Osteoblast (primary cell): Measurements from ENCODE around the gene PGC. TPM values are rescaled to one million over a fixed set of nuclear protein-coding genes. Genes with fewer than 3 reads are reported as not detected.

Experiments used
- DNase-seq: peaks from one replicate; pipeline ENCODE4 v3.0.0; 2011; ENCODE audit warnings: low spot score, mixed read lengths; ENCODE audit not compliant: insufficient read length; ENCODE audit errors: missing footprints
- H2AFZ ChIP-seq: 2 replicates; pipeline ENCODE4 v1.6.0; 2011; ENCODE audit warnings: mild to moderate bottlenecking, low read length
- H3K27ac ChIP-seq: 2 replicates; pipeline ENCODE4 v1.5.1; 2011; ENCODE audit warnings: mild to moderate bottlenecking, low read depth, low read length, moderate library complexity
- H3K27me3 ChIP-seq: 2 replicates; pipeline ENCODE4 v1.6.0; 2012; ENCODE audit warnings: mild to moderate bottlenecking, control low read depth, inconsistent platforms, low read length, moderate library complexity; ENCODE audit not compliant: insufficient read depth
- H3K36me3 ChIP-seq: 2 replicates; pipeline ENCODE4 v1.5.1; 2011; ENCODE audit warnings: mild to moderate bottlenecking, low read length, control low read depth, moderate library complexity; ENCODE audit not compliant: insufficient read depth
- H3K4me1 ChIP-seq: 2 replicates; pipeline ENCODE4 v1.5.1; 2011; ENCODE audit warnings: mild to moderate bottlenecking, low read length, control low read depth, moderate library complexity; ENCODE audit not compliant: insufficient read depth
- H3K4me2 ChIP-seq: 2 replicates; pipeline ENCODE4 v1.6.0; 2011; ENCODE audit warnings: mild to moderate bottlenecking, low read length; ENCODE audit not compliant: insufficient read depth
- H3K4me3 ChIP-seq: fragments of 200-600 bp; sonication (generic); 3 replicates; pipeline ENCODE4 v1.5.1; 2012; ENCODE audit warnings: mild to moderate bottlenecking, low read length, inconsistent platforms; ENCODE audit not compliant: insufficient read depth
- H3K79me2 ChIP-seq: 2 replicates; pipeline ENCODE4 v1.6.0; 2012; ENCODE audit warnings: mild to moderate bottlenecking, low read length, control low read depth, inconsistent platforms; ENCODE audit not compliant: insufficient read depth
- H3K9me3 ChIP-seq: 2 replicates; pipeline ENCODE4 v1.5.1; 2011; ENCODE audit warnings: low read depth, low read length, control low read depth
- H4K20me1 ChIP-seq: 2 replicates; pipeline ENCODE4 v1.6.0; 2012; ENCODE audit warnings: mild to moderate bottlenecking, low read length, control low read depth; ENCODE audit not compliant: insufficient read depth
- total RNA-seq: library from RNA; depleted of rRNA; stranded (reverse); fragments of >200 nt; gene quantifications from 2 replicates; pipeline ENCODE4 v1.2.3, GENCODE V29; 2012
- TF ChIP-seq, protein P1 (sequence below): IDR thresholded peaks from 2 replicates; pipeline ENCODE4 v1.5.1; 2011; ENCODE audit warnings: mild to moderate bottlenecking, low read depth, low read length, moderate library complexity; ENCODE audit errors: extremely low read depth

The PGC gene
- total RNA-seq, 1 donor, result not detected

DNA sequence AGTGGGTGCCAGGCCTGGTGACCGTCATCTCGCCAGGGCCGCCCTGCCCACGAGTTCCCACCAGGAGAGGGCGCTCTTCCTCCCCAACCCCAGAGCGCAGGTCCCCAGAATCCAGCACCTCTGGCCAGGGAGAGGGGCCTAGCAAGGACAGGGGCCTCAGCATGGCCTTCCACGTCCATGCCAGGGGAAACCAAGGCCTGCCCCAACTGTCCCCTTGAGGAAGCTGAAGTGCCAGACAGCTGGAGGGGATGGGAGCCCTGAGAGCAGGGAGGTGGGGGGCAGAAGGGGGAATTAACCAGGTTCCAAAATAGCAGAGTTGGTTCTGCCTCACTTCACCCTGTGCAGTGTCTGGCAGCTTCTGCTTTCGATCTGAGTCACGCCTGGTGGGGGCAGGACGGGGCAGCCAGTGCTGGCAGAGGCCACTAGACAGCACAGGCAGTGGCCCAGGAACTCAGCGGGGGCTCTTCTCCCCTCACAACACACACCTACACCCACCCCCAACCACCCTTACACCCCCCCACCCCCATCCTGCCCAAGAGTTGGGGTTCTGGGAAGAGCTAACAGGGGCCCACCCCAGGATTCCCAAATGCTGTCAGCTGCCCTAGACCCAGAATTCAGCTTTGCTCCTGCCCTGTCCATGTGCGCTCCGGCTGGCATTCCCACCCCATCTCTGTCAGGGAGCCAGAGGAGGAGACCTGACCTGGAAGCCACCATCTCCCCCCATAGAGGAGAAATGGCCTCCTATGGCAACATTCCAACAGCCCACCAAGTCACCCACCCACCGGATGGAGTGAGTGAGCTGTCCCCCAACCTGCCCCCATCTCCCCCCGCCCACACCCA lies 41.0 kb downstream of the PGC start:
- H3K27me3 ChIP-seq, result no peaks in the 10 kb centered on the region
- DNase-seq, result peak; percentile 98
- H4K20me1 ChIP-seq, result peaks cover 10% of the 10 kb centered on the region
- no peaks in the 10 kb centered on the region for H3K36me3 ChIP-seq
- no peaks in the 10 kb centered on the region for H3K9me3 ChIP-seq
- peak overlapping the region; percentile 73 for H2AFZ ChIP-seq
- H3K4me2 ChIP-seq, result peak overlapping the region; percentile 62
- peaks cover 19% of the 10 kb centered on the region for H3K4me1 ChIP-seq
- H3K27ac ChIP-seq, result peak overlapping the region; percentile 80
- H3K4me3 ChIP-seq, result no peak overlapping the region
- TF ChIP-seq, protein P1, sequence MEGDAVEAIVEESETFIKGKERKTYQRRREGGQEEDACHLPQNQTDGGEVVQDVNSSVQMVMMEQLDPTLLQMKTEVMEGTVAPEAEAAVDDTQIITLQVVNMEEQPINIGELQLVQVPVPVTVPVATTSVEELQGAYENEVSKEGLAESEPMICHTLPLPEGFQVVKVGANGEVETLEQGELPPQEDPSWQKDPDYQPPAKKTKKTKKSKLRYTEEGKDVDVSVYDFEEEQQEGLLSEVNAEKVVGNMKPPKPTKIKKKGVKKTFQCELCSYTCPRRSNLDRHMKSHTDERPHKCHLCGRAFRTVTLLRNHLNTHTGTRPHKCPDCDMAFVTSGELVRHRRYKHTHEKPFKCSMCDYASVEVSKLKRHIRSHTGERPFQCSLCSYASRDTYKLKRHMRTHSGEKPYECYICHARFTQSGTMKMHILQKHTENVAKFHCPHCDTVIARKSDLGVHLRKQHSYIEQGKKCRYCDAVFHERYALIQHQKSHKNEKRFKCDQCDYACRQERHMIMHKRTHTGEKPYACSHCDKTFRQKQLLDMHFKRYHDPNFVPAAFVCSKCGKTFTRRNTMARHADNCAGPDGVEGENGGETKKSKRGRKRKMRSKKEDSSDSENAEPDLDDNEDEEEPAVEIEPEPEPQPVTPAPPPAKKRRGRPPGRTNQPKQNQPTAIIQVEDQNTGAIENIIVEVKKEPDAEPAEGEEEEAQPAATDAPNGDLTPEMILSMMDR, result peak; percentile 66
- H3K79me2 ChIP-seq, result peaks cover 17% of the 10 kb centered on the region

DNA sequence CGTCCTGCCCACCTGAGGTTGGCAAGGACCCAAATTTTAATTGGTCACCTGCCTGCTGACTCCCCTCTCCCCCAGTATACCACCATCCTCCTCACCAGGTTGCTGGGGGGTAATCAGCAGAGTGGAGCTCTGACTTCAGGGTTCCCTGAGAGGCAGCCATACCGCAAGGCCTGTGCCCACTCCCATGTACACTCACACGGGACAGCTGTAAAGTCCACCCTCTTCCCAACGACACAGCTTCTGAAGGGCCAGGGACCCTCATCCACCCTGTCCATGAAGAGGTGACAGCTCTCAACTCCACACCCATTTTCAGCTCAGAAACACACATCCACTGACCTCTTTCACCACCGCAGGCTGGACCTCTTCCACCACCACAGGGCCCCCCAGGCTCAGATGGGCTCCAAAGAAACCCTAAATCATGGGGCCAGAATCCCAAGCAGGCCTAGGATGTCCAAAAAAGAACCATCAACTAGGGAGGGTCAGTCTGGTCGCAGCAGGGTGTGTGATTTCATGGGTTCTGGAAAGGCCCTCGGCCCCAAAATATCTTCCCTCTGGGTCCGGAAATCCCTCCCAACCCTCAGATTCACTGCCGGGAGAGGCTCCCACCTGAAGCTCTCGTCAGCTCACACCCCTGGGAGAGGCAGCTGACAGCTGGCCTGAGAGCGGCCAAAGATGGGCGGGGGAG lies 41.7 kb downstream of the PGC start:
- peaks cover 17% of the 10 kb centered on the region for H3K79me2 ChIP-seq
- H3K27ac ChIP-seq, result peak overlapping the region; percentile 80
- TF ChIP-seq, protein P1, result no peak
- DNase-seq, result no peak
- no peaks in the 10 kb centered on the region for H3K36me3 ChIP-seq
- no peaks in the 10 kb centered on the region for H3K9me3 ChIP-seq
- peak overlapping the region; percentile 62 for H3K4me2 ChIP-seq
- no peak overlapping the region for H3K4me3 ChIP-seq
- peaks cover 19% of the 10 kb centered on the region for H3K4me1 ChIP-seq
- H4K20me1 ChIP-seq, result peaks cover 6% of the 10 kb centered on the region
- no peaks in the 10 kb centered on the region for H3K27me3 ChIP-seq
- H2AFZ ChIP-seq, result no peak overlapping the region

DNA sequence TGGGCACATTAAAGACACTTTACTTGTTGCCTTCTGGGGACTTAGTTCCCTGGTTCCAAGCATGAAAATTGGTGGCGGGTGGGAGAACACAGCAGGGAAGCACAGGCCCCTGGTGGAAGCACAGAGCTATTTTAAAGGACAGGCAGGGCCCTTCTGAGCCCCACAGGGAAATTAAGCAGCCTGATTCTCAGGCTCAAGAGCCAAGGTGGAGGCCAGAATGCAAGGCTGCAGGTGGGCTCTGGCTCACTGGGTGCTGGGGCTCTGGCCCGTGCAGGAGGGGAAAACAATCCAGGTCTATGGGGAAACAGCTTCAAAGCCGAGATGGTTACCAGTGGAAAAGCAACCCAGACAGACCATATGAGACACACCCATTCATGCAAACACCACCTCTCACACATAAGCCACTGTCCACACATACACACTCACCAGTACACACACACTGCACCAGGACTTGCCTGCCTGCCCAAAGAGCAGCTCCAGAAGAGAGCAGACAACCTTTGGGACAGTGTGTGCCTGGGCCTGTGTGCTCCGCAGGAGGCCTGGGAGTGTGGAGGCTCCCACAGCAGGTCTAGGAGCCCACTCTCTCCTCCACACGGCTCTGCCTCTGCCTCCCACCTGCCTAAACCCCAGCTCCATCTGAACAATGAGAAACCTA lies 42.4 kb downstream of the PGC start:
- H3K9me3 ChIP-seq, result no peaks in the 10 kb centered on the region
- no peak for DNase-seq
- no peaks in the 10 kb centered on the region for H3K36me3 ChIP-seq
- H3K79me2 ChIP-seq, result peaks cover 17% of the 10 kb centered on the region
- no peak overlapping the region for H3K4me2 ChIP-seq
- peak overlapping the region; percentile 80 for H3K27ac ChIP-seq
- H4K20me1 ChIP-seq, result peaks cover 6% of the 10 kb centered on the region
- H3K4me1 ChIP-seq, result peaks cover 19% of the 10 kb centered on the region
- H3K4me3 ChIP-seq, result no peak overlapping the region
- no peaks in the 10 kb centered on the region for H3K27me3 ChIP-seq
- no peak overlapping the region for H2AFZ ChIP-seq
- TF ChIP-seq, protein P1, result no peak
